ENCODE measurements around the gene PRDM16.

GRCh38 chr1:3363023-3363422 lies 294.0 kb downstream of the PRDM16 start:
- TF ChIP-seq CTCF (IDR thresholded peaks at IDR 0.05; ENCODE audit: low read length) = no peak
- no peak for TF ChIP-seq EZH2 (IDR thresholded peaks at IDR 0.05; ENCODE audit: borderline replicate concordance, low read length)

Data from OCI-LY1 (cell line).